Stimulated activated CD8-positive, alpha-beta memory T cell treated with anti-CD3 and anti-CD28 coated beads, Interleukin-15, amount 100 ng/mL, for 1 hour (primary cell): ENCODE data around the gene KPNA6.
"Not testable (repeated sequence)": the region's sequence is repeated elsewhere in the genome, so short reads cannot be mapped to it uniquely, and the experiment has no call there.

Experiments used
- DNase-seq: peaks from one replicate; pipeline ENCODE4 v3.0.0-alpha.2; 2020; ENCODE audit warnings: low read depth

Gene KPNA6

DNA sequence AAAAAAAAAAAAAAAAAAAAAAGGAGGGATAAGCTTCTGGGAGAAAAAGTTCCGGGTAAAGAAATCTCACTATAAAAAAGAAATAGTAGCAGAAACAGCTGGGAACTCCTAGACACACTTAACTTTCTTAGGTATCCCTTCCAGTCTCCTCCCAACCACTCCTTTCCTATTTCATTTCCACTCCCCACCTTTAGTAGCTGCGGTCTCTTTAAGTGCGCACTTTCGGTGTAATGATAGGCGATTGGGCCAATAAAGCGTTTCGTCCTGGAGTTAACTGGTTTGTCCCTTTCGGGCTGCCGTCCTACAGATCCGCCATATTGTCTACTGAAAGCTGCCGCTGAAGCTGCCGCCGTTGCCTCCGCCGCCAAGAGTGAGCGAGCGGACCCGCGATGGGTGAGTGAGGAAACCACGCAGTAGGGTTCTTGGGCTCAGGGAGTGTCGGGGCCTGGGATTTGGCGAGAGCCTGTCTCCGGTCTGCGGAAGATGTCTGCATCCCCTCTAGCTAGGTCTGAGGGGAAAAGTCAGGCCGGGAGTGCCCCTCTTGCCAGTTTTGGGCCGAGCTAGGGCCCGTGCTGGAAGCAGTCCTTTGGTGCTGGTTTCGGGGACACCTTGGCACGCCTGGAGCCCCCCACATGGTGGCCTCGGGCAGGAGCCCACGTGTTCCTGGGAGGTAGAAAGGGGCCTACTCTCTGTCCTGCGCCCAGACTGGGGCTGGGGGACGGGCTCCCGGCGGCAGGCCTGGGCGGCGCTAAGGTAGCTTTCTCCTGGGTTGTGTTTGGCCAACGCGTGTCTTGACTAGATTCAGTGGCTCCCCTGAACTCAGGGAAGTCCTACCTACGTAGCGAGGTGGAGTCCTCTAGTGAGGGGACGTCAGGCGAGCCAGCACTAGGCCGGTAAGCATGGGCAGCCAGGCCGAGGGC lies at the start of gene KPNA6:
KPNA6 (plus strand) TSS at position 315 of the 920 bp plus-strand sequence; CDS start at position 390, 75 bp downstream.
- peak; percentile 80 for DNase-seq

DNA sequence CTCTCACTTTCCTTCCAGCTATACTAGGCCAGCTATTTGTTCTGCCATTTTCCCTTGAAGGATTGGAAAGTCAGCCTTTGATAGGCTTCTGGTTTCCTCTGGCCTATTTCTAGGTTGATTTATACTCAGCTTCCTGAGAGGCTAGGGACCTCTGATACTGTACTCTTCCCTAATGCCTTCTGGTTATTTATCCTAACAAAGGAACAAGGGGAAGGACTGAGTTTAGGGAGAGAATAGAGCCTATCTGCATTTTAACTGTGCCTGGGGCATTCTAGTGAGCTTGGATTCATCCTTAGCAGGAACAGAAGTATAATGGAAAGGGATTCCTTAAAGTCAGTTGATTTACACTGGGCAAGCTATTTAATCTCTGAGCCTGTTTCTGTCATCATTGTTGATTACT lies 46.9 kb upstream of the KPNA6 start:
- no peak for DNase-seq

- DNase-seq = no peak
Measured at GRCh38 chr1:32062867-32063230, 45.0 kb upstream of the KPNA6 start.

- no peak for DNase-seq
Measured at GRCh38 chr1:32063261-32063681, 44.6 kb upstream of the KPNA6 start.

GRCh38 chr1:32065613-32066488 lies 42.0 kb upstream of the KPNA6 start:
- not testable (repeated sequence) for DNase-seq

DNA sequence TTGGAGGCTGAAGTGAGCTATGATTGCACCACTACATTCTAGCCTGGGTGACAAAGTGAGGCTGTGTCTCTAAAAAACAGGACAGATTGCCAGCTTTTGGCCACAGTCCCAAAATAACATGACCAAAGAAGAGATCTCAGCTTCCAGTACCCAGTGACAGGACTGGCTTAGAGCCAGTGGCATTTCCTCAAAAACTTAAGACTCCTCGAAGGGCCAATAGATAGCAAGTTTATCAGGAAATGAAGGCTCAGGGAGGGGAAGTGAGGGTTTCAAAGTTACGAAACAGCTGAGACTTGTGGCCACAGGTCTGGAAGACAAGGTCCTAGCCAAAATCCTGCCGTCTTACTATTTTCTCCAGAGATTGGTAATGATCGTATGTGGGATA lies 41.4 kb upstream of the KPNA6 start:
- no peak for DNase-seq

- DNase-seq = no peak
Measured at GRCh38 chr1:32068957-32069588, 38.8 kb upstream of the KPNA6 start.

GRCh38 chr1:32071758-32072621 lies 35.9 kb upstream of the KPNA6 start:
- no peak for DNase-seq

- peak; percentile 84 for DNase-seq
Measured at GRCh38 chr1:32072622-32073298, 35.1 kb upstream of the KPNA6 start, which contains the start of gene TMEM39B. TMEM39B (plus strand) TSS chr1:32072939; CDS start chr1:32073048, 109 bp downstream.

GRCh38 chr1:32073299-32074229 lies 34.3 kb upstream of the KPNA6 start:
- DNase-seq = no peak

DNA sequence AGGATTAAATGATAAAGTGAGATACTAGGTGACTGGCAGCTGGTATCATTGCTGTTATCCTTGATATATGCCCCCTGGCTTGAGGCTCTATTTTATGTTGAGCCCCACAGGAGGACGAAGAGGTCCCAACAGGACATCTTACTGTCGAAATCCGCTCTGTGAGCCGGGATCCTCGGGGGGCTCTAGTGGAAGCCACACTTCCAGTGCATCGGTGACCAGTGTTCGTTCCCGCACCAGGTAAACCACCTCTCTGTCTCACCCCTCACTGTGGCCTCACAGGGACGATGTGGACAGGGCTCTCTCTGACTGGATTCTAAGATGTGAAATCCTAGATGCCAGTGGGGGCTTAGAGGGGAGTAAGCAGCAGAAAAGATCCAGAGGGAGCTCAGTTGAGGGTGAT lies 33.0 kb upstream of the KPNA6 start:
- DNase-seq = no peak

DNA sequence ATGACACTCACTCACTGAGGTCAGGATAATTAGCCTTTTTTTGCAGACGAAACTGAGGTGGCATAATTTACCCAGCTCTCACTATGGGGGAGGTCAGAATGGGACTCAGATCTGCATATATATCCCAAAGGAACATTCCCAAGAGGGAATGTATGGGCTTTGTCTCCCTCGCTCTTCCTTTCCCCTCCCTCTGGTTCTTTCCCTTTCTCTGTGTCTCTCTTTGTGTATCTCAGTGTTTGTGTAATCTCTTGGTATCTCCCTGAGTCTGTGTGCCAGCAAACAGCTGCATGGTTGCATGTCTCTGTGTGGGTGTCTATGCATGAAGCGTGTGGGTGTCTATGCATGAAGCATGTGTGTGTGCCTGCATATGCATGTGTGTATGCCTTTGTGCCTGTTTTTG lies 30.4 kb upstream of the KPNA6 start:
- no peak for DNase-seq

GRCh38 chr1:32082022-32082421 lies 25.8 kb upstream of the KPNA6 start:
- DNase-seq = no peak

GRCh38 chr1:32086381-32086780 lies 21.5 kb upstream of the KPNA6 start:
- not testable (repeated sequence) for DNase-seq

- DNase-seq = no peak
Measured at GRCh38 chr1:32091176-32091575, 16.7 kb upstream of the KPNA6 start.

GRCh38 chr1:32091591-32091990 lies 16.3 kb upstream of the KPNA6 start:
- DNase-seq = no peak

- no peak for DNase-seq
Measured at GRCh38 chr1:32094746-32095521, 12.9 kb upstream of the KPNA6 start.

DNA sequence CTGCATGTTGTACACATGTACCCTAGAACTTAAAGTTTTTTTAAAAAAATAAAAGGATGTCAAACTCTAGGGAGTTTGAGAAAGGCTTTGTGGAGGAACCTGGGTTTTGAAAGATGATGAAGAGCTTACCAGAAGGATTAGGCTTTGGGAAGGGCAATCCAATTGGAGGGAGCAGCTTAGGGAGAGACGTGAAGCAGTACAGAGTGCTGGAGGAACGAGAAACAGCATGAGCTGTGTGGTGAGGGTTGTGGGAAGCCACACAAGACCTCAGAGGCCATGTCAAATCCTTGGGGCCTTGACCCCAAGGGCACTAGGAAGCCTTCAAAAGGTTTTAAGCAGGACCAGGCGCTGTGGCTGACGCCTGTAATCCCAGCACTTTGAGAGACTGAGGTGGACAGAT lies 8.4 kb upstream of the KPNA6 start:
- DNase-seq = no peak

GRCh38 chr1:32100359-32100758 lies 7.5 kb upstream of the KPNA6 start:
- no peak for DNase-seq
